ENCODE results near the gene TOMM40.
"Not testable (repeated sequence)": the region's sequence is repeated elsewhere in the genome, so short reads cannot be mapped to it uniquely, and the experiment has no call there.

The TOMM40 gene

DNA sequence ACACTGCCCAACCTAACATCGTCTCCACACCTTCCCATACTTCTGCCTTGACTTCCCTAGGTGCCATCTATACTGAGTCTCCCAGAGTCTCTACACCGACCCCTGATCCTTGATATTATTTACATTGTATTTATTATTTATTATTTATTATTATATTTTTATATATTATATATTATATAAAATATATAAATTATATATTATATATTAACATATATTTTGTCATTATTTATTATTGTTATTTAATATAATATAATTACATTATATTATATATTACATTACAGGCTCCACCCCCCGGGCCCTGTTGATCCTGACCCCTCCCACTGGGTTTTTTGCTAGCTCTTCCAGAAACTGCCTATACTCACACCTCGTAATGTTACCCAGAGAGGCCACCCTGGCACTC, 18.4 kb upstream of the TOMM40 start:
- no peak for DNase-seq

DNA sequence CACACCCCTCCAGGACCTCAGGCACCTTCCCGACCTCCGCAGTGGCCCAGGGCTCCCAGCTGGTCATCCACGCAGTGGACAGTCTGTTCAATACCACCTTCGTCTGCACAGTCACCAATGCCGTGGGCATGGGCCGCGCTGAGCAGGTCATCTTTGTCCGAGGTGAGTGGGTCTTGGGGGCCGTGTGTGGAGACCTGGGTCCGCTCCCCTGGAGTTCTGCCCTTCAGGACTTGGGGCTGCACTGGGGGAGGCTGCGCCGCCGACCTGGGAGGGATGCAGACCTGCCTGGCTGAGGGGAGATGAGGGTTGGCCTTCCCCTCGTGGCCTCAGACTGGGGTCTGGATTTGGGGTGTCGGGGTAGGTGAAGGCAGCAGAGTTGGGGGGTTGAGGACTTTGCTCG, 16.7 kb upstream of the TOMM40 start:
- no peak for DNase-seq

DNA sequence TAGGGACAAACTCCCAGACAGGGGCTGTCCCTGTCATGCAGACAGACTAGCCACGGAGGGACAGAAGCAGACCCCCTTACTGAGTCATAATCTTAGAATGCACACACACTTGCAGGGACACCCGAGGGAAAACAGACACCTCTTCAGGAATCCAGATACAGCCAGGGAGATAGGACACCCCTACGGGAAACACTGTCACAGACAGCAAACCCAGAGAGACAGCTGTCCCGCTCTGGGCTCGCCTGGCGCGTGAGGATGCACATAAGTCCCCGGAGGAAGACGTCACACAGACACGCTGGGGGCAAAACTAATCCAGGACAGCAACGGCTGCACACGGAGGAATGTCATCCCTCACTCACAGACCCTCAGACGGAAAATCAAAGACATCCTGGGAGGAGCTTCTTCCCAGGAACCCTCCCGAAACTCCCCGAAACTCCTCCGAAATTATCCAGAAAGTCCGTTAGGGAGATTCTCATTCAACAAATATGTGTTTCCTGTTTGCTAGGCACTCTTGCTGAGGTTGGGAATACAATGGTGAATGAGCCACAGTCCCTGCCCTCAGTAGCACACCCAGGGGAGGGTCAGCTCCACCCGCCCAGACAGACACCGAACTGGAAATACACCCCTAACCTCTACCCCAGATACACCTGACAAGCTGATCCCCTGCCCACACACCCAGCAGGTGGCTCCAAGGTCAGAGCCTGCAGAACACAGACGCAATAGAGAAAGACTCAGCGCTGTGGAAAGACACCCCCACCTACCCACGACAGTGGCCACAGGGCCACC, 15.2 kb upstream of the TOMM40 start:
- DNase-seq = no peak

DNA sequence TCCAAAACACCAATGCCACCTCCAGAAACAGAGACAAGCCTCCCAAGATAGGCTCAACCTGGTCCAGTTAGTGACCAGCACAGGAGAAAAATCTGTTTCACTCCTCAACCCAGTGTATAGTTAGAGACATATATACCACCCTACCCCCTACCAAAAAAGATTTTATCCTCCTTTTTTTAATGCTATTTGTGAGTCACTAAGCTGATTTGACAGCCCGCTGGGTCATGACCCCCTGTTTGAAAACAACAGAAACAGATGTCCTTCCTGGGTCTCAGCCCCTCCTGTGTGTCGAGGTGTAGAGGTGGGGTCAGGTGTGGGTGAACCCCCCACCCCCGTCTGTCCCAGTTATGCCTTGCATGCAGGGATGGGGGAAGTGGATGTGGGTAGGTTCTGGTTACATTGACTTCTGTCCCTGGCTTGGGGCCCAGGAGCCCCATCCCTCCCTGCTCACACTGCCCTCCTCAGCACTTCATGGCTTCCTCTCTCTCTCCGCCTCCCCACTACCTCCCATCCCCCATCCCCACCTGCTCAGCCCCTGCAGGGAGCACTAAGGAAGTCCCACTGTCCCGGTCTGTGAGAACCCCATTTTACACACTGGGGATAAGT, 14.0 kb upstream of the TOMM40 start:
- DNase-seq = no peak

DNA sequence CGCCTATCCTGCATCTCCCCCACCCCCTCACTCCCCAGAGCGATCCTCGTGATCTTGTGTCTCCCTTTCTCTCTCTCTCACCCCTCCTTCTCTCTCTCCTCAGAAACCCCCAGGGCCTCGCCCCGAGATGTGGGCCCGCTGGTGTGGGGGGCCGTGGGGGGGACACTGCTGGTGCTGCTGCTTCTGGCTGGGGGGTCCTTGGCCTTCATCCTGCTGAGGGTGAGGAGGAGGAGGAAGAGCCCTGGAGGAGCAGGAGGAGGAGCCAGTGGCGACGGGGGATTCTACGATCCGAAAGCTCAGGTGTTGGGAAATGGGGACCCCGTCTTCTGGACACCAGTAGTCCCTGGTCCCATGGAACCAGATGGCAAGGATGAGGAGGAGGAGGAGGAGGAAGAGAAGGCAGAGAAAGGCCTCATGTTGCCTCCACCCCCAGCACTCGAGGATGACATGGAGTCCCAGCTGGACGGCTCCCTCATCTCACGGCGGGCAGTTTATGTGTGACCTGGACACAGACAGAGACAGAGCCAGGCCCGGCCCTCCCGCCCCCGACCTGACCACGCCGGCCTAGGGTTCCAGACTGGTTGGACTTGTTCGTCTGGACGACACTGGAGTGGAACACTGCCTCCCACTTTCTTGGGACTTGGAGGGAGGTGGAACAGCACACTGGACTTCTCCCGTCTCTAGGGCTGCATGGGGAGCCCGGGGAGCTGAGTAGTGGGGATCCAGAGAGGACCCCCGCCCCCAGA, 12.8 kb upstream of the TOMM40 start:
- DNase-seq = no peak

DNA sequence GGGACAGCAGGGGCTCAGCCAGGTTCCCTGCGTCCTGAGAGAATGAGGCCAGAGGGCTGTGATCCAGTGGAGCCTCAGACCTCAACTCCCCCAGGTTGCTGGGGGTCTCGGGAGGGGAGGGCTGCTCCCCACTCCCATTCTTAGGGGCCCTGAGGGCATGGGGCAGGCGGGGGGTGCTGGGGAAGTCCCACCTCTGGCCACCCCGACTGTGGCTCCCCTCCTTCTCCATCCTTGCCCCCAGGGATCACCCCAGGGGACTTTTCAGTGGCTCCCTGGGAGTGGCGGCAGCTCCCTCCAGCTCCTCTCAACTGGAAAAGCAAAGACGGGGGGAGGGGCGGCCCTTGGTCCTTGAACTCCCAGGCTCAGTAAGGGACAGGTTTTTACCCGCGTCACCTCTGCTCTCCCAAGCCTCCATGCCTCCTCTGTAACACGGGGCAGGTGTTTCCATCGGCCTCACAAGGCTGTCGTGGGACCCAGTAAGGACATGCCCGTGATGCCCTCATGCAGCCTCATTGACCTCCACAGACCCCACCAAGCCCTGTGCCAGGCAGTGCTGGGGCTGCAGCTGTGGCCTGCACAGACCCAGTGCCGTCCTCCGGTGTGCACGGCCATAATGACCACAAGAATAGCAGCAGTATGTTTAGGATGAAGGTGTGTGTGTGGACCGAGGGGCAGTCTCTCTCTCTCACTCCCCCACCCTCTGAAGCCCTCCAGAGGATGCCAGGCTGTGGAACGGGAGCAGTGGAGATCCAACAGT, 11.6 kb upstream of the TOMM40 start:
- DNase-seq = no peak

DNA sequence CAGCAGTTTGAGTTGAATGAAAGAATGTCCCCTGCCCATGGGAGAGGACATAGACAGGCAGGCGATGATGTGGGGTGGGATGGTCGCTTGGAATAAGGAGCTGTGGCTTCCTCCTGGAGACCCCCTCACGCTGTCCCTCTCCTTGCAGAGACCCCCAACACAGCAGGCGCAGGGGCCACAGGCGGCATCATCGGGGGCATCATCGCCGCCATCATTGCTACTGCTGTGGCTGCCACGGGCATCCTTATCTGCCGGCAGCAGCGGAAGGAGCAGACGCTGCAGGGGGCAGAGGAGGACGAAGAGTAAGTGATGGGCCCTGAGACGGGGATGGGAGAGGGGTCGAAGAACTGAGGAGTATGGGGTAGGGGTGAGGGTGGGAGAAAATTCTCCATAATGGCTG, 9.0 kb upstream of the TOMM40 start:
- no peak for DNase-seq

DNA sequence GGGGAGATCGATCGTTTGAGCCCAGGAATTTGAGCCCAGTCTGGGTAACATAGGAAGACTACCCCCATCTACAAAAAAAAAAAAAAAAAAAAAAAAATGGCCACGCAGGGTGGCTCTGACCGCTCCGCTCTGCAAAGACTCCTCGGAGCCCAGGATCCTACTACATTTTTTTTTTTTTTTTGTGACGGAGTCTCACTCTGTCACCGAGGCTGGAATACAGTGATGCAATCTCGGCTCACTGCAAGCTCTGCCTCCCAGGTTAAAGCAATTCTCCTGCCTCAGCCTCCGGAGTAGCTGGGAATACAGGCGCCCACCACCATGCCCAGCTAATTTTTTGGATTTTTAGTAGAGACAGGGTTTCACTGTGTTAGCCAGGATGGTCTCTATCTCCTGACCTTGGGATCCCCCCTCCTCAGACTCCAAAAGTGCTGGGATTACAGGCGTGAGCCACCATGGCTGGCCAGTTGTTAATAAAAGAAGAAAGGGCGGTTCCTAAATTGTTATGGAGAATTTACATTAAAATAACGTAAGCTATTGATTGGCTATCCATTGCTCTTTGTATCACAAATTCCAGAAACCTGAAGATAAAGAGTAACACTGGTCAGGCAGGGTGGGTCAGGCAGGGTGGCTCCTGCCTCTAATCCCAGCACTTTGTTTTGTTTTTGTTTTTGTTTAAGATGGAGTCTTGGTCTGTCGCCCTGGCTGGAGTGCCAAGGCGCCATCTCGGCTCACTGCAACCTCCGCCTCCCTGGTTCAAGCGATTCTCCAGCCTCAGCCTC, 8.2 kb upstream of the TOMM40 start:
- not testable (repeated sequence) for DNase-seq

DNA sequence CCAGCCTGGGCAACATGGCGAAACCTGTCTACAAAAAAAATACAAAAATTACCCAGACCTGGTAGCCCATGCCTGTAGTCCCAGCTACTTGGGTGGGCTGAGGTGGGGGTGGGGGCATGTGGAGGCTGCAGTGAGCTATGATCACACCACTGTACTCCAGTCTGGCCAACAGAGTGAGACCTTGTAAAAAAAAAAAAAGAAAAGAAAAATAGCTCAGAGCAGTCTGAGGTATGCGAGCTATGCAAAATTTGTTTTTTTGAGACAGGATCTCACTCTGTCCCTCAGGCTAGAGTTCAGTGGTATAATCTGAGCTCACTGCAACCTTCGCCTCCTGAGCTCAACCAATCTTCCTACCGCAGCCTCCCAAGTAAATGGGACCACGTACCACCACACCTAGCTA, 7.1 kb upstream of the TOMM40 start:
- no peak for DNase-seq

DNA sequence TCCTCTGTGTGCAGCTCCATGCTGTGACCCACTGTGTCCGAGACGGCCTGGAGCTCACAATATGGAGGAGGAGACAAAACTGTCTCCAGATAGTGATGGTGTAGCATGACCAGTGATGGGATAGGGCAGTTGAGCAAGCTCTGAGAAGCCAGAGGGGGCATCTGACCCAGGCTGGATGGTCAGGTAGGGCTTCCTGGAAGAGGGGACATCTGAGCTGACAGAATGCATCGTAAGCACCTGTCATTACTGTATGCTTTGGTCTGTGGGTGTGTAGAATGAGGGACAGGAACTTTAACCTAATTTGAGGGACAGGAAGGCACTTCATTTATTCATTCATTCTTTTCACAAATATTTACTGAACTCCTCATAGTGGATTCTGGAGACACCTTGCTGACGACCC, 6.5 kb upstream of the TOMM40 start:
- no peak for DNase-seq

DNA sequence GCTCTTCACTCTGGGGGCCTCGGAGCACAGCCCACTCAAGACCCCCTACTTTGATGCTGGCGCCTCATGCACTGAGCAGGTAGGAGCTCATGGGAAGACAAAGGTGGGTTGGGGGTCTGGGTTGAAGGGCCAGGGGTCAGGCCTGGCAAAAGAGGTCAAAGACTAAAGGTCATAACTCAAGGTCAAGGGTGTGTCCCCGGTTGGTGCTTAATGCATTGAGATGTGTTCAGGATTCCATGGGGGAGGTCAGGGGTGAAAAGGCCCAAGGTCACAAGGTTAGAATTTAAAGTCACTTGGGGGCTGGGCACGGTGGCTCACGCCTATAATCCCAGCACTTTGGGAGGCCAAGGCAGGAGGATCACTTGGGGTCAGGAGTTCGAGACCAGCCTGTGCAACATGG, 4.9 kb upstream of the TOMM40 start:
- DNase-seq = no peak

DNA sequence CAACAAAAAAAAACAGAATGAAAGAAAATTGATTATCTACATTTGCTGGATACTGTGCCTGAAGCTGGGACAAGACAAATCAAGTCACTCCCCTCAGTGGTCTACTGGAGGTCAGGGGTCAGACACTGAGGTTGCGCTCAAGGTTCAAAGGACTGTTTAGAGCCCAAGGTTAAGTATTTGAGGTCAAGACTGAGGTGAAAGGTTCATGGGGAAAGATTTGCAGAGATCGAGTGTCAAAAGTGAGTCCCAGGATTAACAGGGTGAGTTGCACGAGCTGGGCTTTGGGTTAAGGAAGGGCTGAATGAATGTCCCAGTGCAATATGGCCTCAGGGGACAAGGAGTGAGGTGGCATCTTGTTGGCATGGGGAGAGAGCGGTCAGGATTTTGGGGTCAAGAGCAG, 3.4 kb upstream of the TOMM40 start:
- DNase-seq = no peak

DNA sequence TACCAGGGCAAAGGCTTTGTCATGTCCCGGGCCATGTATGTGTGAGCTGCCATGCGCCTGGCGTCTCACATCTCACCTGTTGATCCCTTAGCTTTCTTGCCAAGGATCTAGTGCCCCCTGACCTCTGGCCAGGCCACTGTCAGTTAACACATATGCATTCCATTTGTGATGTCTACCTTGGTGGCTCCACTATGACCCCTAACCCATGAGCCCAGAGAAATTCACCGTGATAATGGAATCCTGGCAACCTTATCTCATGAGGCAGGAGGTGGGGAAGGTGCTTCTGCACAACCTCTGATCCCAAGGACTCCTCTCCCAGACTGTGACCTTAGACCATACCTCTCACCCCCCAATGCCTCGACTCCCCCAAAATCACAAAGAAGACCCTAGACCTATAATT, 2.7 kb upstream of the TOMM40 start:
- not testable (repeated sequence) for DNase-seq

DNA sequence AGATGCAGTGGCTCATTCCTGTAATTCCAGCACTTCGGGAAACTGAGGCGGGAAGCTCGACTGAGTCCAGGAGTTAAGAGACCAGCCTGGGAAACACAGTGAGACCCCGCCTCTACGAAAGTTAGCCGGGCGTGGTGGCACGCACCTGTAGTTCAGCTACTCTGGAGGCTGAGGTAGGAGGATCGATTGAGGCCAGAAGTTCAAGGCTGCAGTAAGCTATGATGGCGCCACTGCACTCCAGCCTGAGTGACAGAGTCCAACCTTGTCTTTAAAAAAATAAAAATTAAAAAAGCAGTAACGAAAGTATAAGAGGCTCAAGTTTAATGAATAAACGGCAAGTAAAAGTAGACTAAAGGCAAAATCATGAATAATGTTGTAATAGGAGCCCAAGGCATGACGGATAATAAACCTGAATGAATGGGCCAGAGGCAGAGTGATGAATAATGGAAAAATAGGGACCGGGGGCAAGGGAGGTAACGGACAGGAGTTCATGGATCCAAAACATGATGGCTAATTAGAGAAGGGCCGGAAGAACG, 1.2 kb upstream of the TOMM40 start:
- DNase-seq = no peak

DNA sequence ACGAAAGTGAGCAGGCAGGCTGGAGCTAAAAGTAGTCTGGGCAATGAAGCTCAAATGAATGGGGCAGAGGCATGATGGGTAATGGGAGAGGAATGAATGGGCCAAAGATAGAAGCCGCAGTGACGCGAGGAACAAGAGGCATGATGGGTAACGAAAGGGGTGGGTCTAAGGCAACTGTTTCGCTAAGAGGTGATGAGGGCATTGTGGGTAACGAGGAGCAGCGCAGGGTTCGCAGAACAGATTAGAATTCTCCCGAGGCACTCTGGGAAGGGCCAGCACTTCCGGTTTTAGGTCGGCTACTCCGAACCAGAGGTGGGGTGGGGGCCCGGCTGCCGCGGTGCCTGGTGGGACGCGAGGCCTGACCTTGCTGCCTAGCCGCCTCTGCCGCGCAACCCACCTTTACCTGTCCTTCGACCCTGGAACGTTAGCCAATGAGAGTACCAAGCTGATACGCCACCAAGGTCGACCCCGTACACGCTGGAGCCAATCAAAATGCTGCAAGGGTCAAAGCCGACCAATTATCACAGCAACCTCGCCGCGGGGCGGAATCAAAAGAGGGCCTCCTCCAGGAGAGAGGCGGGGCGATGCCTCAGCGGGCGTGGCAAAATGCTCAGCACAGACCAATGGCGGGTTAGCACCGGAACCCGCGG, 563 bp upstream of the TOMM40 start:
- peak; percentile 100 for DNase-seq

DNA sequence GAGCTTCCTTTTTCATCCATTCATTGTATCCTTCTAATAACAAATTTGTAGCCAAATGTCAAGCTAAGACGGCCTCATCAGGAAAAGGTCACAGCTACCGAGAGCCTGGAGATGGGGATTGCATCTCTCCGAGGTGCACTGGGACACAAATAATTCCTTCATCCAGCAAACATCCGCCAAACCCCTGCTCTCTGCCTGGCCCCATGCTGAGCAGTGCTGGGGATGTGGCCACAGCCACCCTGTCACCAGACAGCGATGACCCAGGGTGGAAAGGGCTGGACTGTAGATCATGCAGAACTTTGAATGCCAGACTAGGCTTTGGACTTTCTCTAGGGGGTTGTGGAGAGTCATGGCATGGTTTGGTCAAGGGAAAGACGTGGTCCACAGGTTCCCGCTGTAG, 1.9 kb downstream of the TOMM40 start:
- DNase-seq = no peak

DNA sequence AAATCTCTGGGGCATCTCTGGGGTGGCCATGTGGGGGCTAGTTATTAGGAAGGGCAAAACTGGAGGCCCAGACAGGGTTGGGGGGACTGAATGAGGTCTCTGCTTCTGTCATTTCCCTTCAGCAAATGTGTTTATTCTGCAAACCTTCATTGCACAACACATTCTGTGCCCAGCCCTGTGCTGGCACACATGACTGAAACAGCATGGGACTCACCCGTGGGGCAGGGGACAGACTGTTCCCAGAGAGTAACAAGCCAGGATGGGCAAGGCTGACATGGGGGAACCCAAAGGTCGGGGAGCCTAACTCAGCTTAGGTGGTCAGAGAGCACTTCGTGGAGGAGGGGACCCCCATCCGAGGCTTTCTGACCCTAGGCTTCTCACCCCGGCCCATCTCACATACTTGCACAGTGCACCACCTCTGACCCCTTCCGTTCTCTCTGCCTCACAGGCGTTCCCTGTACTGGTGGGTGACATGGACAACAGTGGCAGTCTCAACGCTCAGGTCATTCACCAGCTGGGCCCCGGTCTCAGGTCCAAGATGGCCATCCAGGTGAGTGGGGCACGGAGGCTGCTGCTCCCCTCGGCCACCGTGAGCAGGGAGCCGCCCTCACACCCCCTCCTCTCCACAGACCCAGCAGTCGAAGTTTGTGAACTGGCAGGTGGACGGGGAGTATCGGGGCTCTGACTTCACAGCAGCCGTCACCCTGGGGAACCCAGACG, 2.4 kb downstream of the TOMM40 start:
- DNase-seq = no peak

DNA sequence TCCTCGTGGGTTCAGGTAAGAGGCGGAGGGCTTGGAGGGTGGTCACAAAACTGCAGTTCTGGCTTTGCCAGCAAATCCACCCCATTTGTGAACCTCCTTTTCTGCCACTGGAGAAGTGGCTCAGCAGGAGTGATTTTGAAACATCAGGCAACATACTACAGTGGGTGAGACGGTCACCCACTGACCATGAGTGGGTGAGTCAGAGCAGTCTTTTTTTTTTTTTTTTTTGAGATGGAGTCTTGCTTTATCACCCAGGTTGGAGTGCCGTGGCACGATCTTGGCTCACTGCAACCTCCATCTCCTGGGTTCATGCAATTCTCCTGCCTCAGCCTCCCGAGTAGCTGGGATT, 3.0 kb downstream of the TOMM40 start:
- DNase-seq = no peak

DNA sequence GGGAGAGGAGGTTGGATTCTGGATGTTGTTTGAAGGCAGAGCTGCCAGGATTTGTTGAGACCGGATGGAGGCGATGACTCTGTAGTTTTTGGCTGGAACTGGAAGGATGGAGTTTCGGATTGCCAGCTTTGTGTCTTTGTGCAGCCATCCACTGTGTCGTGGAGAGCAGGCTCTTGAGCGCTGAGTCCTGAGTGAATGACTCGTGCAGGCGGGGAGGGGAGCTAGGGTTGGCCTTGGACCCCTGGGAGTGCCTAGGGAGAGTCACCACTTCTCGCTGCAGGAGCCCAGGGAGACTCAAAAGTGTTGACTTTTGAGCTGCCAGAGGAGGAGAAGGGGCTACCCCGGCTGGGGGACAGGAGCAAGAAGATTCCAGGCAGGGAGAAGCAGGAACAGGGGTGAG, 3.9 kb downstream of the TOMM40 start:
- no peak for DNase-seq

DNA sequence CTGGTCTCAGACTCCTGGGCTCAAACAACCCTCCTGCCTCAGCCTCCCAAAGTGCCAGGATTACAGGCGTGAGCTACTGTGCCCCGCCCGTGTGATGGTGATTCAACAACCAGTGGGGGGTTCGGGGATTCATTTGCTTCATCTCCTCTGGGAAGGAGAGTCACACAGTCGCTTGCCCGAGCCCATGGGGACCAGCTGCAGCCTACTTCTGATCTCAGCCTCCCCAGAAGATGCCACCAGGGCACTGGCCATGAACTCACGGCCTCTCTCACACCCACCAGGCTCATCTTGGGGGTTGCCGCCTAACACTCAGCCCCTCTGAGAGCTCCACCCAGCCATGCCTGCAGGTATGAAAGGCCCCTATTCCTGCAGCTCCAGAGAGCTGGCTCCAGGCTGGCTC, 6.8 kb downstream of the TOMM40 start:
- no peak for DNase-seq
